Pancreas (tissue), 10 donors: ENCODE measurements around the gene HIBADH. TPM values are rescaled to one million over a fixed set of nuclear protein-coding genes. Genes with fewer than 3 reads are reported as not detected.

Source experiments
- ATAC-seq, 4 donors: fragments of 200-7000 bp; cut with Tn5 transposase; one replicate each; pipeline versions ENCODE4 v1.8.0 to v1.9.1; 2020; ENCODE audit warnings: mild to moderate bottlenecking in 4 of 4, moderate library complexity in 4 of 4
- DNase-seq, 6 donors: peaks; one replicate each; pipeline ENCODE4 v3.0.0-alpha.2; 2020
- FAIRE-seq: peaks from 2 replicates; lab custom pipeline; 2012; peaks lifted over from hg19 to GRCh38; lab: Jason Lieb, UNC
- H3K27ac ChIP-seq, 4 donors: fragments of 200-600 bp; sonication (generic); 1 replicate in 3 of 4; 2 replicates in 1 of 4; pipeline versions ENCODE4 v1.5.0 to v1.8.0; 2020
- H3K27me3 ChIP-seq, 4 donors: fragments of 200-600 bp; one replicate each; pipeline ENCODE4 v1.8.0; 2021
- H3K36me3 ChIP-seq, 3 donors: fragments of 200-600 bp; sonication (generic) in 1 of 3; one replicate each; pipeline versions ENCODE4 v1.5.0 to v1.8.0; 2020 to 2021
- H3K4me1 ChIP-seq, 3 donors: fragments of 200-600 bp; one replicate each; pipeline ENCODE4 v1.8.0; 2021
- H3K4me3 ChIP-seq, 4 donors: fragments of 200-600 bp; sonication (generic) in 2 of 4; one replicate each; pipeline versions ENCODE4 v1.5.0 to v1.8.0; 2020 to 2021
- H3K9me3 ChIP-seq, 4 donors: fragments of 200-600 bp; one replicate each; pipeline ENCODE4 v1.8.0; 2021
- WGBS, 2 donors: extraction: QIAGEN DNeasy Blood & Tissue Kit; methylation state at CpG; one replicate each; pipeline ENCODE4 v1.1.7; 2013; 5-methylcytosine and 5-hydroxymethylcytosine counted together
- intact Hi-C, 3 donors: fragments of 100-400 bp; cut with DNase I; formaldehyde crosslinking; loops; one replicate each; pipeline versions ENCODE4 v1.11.1 to v1.14.2; 2022
- polyA plus RNA-seq, 2 donors: library from polyadenylated mRNA; stranded (reverse); fragments of 200-250 nt; gene quantifications; one replicate each; pipeline ENCODE4 v1.2.3, GENCODE V29; 2013
- total RNA-seq, 6 donors: library from RNA; stranded (reverse); fragmentation: NEBNext Ultra II Directional in 4 of 6; extraction: Animal tissue kit (Norgen Biotek cat#: 25700) in 4 of 6; gene quantifications; one replicate each; pipeline versions ENCODE4 v1.2.1 to v1.2.4, GENCODE V29; 2021 to 2023
- TF ChIP-seq, protein P1 (sequence below), 4 donors: fragments of 200-600 bp; sonication (generic) in 3 of 4; IDR thresholded peaks; one replicate each; pipeline versions ENCODE4 v1.5.0 to v1.8.0; 2021; ENCODE audit warnings: antibody characterized with exemption in 4 of 4
- donor health status: healthy with polysubstance abuse.
- donor health status: DM: no; HTN: no; CAD: no; lungs with moderate emphysema.
- donor health status: DM: no; HTN: no; CAD: no.
- donor health status: control.
- donor health status: control.
- donor health status: Bipolar disorder and iron deficiency.
- donor health status: DM: yes; HTN: yes; CAD: no.
- donor health status: DM: no; HTN: no; CAD: no.
- donor health status: DM: no; HTN: no; CAD: no.
- donor health status: DM: yes; HTN: yes; CAD: no.

Gene HIBADH
- total and polyA plus RNA-seq, 8 donors: 10.2 to 23.3 (median 14.2) TPM

DNA sequence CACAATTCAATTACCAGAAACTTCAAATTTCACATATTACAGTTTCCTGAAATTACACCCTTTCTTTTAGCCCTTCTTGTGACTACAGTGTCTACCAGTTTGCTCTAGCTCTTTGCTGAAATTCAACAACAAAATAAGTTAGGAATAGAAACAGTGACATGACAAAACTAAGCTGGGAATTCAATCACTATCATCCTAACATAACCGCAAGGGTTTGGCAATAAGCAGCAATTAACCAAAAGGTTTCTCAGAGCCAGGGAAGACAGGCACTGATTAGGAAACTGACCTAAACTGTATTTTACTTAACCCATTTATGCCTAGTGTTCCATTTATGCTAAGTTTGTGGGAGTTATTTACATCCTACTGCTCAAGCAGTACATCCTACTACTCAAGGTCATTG, 31.3 kb downstream of the HIBADH start:
- DNase-seq (no peak), FAIRE-seq (no peak)

DNA sequence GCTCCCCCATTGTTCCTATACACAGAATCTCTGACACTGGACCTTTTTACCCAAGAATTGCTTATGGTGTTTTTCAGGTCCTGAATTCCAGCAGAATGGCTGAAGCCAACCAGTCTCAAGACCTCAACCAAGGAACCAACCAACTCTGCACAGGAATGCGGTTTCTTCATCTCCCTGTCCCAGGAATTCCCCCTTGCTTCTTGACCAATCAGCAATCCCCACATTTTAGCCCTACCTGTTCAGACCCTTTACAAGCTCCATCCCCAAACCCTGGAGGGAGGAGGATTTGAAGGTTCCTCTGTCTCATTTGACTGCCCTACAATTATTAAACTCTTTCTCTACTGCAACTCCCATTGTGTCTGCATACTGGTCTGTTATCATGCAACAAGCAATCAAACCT, 35.5 kb downstream of the HIBADH start:
- Histone ChIP-seq H3K4me3 (no peak overlapping the region), H3K4me1 (no peaks in the 10 kb centered on the region), H3K36me3 (no peaks in the 10 kb centered on the region), H3K9me3 (no peaks in the 10 kb centered on the region), H3K27me3 (no peaks in the 10 kb centered on the region), H3K27ac (no peak overlapping the region)
- intact Hi-C loops: no loop called here
- WGBS, 2 donors: 100% methylated on average over 1 of the region's 1 CpG
- TF ChIP-seq, protein P1, sequence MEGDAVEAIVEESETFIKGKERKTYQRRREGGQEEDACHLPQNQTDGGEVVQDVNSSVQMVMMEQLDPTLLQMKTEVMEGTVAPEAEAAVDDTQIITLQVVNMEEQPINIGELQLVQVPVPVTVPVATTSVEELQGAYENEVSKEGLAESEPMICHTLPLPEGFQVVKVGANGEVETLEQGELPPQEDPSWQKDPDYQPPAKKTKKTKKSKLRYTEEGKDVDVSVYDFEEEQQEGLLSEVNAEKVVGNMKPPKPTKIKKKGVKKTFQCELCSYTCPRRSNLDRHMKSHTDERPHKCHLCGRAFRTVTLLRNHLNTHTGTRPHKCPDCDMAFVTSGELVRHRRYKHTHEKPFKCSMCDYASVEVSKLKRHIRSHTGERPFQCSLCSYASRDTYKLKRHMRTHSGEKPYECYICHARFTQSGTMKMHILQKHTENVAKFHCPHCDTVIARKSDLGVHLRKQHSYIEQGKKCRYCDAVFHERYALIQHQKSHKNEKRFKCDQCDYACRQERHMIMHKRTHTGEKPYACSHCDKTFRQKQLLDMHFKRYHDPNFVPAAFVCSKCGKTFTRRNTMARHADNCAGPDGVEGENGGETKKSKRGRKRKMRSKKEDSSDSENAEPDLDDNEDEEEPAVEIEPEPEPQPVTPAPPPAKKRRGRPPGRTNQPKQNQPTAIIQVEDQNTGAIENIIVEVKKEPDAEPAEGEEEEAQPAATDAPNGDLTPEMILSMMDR (IDR thresholded peaks at IDR 0.05): no peak
- FAIRE-seq: no peak
- no peak for DNase-seq
- no peak for ATAC-seq

More for the DNA sequence above, 31.3 kb downstream of the HIBADH start:
- intact Hi-C loops: no loop called here
- Histone ChIP-seq H3K27ac (no peak overlapping the region), H3K9me3 (no peaks in the 10 kb centered on the region), H3K4me3 (no peak overlapping the region), H3K4me1 (no peaks in the 10 kb centered on the region), H3K27me3 (no peaks in the 10 kb centered on the region), H3K36me3 (no peaks in the 10 kb centered on the region)
- ATAC-seq: no peak
- WGBS, 2 donors: 81 to 97% methylated on average over 1 of the region's 1 CpG
- TF ChIP-seq, protein P1 (IDR thresholded peaks at IDR 0.05): no peak

DNA sequence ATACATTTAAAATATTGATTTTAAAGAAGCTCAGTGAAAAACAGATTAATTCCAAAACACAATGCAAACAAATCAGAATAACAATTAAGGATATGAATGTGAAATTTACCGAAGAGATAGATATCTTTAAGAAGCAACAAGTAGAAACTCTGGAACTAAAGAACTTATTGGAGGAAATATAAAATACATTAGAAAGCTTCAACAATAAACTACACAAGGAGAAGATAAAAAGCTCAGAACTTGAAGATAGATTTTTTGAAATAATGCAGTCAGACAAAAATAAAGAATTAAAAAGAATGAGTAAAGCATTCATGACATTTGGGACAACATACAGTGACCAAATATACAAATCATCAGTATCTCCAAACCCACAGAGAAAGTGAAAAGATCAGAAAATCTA, 43.2 kb downstream of the HIBADH start:
- 0 to 53% methylated on average over 1 of the region's 1 CpG for WGBS, 2 donors
- no peak overlapping the region for H3K27ac ChIP-seq
- H3K4me1 ChIP-seq: no peaks in the 10 kb centered on the region
- FAIRE-seq (peak; percentile 5), DNase-seq (no peak), ATAC-seq (no peak)
- no peak overlapping the region for H3K4me3 ChIP-seq
- TF ChIP-seq, protein P1 (IDR thresholded peaks at IDR 0.05): no peak
- no peaks in the 10 kb centered on the region for H3K9me3 ChIP-seq
- H3K36me3 ChIP-seq: peaks cover 0 to 5% (median 0%) of the 10 kb centered on the region in 3 donors
- intact Hi-C loops: no loop called here
- H3K27me3 ChIP-seq: no peaks in the 10 kb centered on the region

DNA sequence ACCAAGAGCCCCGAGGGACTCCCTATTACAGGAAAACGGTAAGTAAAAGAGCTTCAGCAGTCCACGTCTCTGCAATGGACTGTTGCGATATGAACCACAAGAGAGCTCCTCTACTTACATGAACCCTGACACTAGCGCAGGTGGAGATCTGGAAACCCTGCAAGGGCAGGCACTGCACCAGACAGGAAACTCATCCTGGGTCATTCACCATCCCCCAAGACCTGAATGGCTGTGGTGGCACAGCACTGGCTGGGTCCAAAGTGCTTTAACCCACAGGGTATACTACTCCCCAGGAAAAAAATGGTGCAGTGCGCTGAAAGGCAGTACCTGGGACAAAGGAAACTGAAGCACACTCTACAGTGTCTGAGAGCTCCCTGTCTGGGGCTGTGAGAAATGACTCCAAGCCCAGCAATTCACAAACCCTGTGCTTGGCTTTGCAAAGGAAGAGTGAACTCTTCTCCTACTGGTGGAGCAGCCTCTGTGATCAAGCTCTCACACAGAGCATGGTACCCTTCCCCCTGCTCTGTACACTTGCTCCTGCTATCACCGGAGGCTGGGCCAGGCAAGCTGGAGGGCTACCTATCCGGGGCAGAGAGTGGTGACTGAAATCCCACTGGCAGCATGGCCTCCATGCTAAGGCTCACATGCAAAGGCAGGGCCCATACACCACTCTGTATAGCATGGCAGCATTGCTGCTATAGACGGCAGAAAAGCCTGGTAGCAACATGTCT, 44.9 kb downstream of the HIBADH start:
- intact Hi-C loops: no loop called here
- no peak overlapping the region for H3K4me3 ChIP-seq
- H3K27me3 ChIP-seq: no peaks in the 10 kb centered on the region
- DNase-seq: no peak
- no peak for FAIRE-seq
- ATAC-seq: no peak
- H3K36me3 ChIP-seq: peaks cover 0 to 5% (median 0%) of the 10 kb centered on the region in 3 donors
- no peaks in the 10 kb centered on the region for H3K4me1 ChIP-seq
- no peaks in the 10 kb centered on the region for H3K9me3 ChIP-seq
- TF ChIP-seq, protein P1 (IDR thresholded peaks at IDR 0.05): no peak
- no peak overlapping the region for H3K27ac ChIP-seq
- 86 to 91% methylated on average over 9 of the region's 9 CpGs for WGBS, 2 donors

DNA sequence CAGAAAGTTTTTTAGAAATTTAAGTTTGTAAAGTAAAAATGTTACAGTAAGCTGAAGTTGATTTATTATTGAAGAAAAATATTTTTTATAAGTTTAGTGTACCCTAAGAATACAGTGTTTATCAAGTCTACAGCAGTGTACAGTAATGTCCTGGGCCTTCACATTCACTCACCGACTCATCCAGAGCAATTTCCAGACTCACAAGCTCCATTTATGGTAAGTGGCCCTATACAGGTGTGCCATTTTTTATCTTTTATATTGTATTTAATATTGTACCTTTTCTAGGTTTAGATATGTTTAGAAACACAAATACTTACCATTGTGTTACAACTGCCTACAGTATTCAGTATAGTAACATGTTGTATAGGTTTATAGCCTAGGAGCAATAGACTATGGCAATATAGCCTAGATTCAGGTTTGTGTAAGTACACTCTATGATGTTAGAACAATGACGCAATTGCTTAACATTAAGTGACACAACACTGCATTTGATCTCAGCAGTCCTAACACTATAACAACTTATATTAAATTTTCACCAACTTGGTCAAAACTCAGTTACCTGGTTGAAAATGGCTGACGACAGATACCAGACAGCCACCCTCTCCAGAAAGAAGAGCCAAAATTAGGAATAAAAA, 45.7 kb downstream of the HIBADH start:
- no peak for FAIRE-seq
- Histone ChIP-seq H3K27ac (no peak overlapping the region), H3K9me3 (no peaks in the 10 kb centered on the region), H3K27me3 (no peaks in the 10 kb centered on the region), H3K4me3 (no peak overlapping the region), H3K36me3 (peaks cover 0 to 5% (median 0%) of the 10 kb centered on the region in 3 donors), H3K4me1 (no peaks in the 10 kb centered on the region)
- TF ChIP-seq, protein P1 (IDR thresholded peaks at IDR 0.05): no peak
- no peak for ATAC-seq
- intact Hi-C loops: no loop called here
- 65 to 90% methylated on average over 3 of the region's 3 CpGs for WGBS, 2 donors
- no peak for DNase-seq
